ENCODE data around the gene BMP4.
"Not testable (repeated sequence)": the region's sequence is repeated elsewhere in the genome, so short reads cannot be mapped to it uniquely, and the experiment has no call there.

Gene BMP4

GRCh38 chr14:54000341-54000811 lies 43.8 kb upstream of the BMP4 start:
- no peaks in the 10 kb centered on the region for H3K9me3 ChIP-seq (ENCODE audit: severe bottlenecking)
- DNase-seq (ENCODE audit: low spot score) (no peak), ATAC-seq (ENCODE audit: low read depth) (peak; percentile 47; the same call in 1 of the 3 replicates)
- H3K36me3 ChIP-seq (ENCODE audit: low read depth): no peaks in the 10 kb centered on the region
- TF ChIP-seq CTCF (IDR thresholded peaks at IDR 0.05; ENCODE audit: poor library complexity, severe bottlenecking): no peak
- H3K4me1 ChIP-seq (ENCODE audit: insufficient read depth, poor library complexity, severe bottlenecking): peaks cover 22% of the 10 kb centered on the region
- H3K27ac ChIP-seq (ENCODE audit: poor library complexity, severe bottlenecking): peak overlapping the region; percentile 52
- H3K4me3 ChIP-seq (ENCODE audit: severe bottlenecking): no peak overlapping the region
- H3K27me3 ChIP-seq (ENCODE audit: insufficient read depth, poor library complexity, severe bottlenecking): no peaks in the 10 kb centered on the region

- H3K4me1 ChIP-seq (ENCODE audit: insufficient read depth, poor library complexity, severe bottlenecking): peaks cover 22% of the 10 kb centered on the region
- no peaks in the 10 kb centered on the region for H3K9me3 ChIP-seq (ENCODE audit: severe bottlenecking)
- H3K36me3 ChIP-seq (ENCODE audit: low read depth): no peaks in the 10 kb centered on the region
- ATAC-seq (ENCODE audit: low read depth) (peak; percentile 84), DNase-seq (ENCODE audit: low spot score) (no peak)
- TF ChIP-seq CTCF (IDR thresholded peaks at IDR 0.05; ENCODE audit: poor library complexity, severe bottlenecking): no peak
- H3K27me3 ChIP-seq (ENCODE audit: insufficient read depth, poor library complexity, severe bottlenecking): no peaks in the 10 kb centered on the region
- H3K27ac ChIP-seq (ENCODE audit: poor library complexity, severe bottlenecking): peak overlapping the region; percentile 52
- H3K4me3 ChIP-seq (ENCODE audit: severe bottlenecking): no peak overlapping the region
Observed at GRCh38 chr14:53999061-53999488, 42.5 kb upstream of the BMP4 start.

GRCh38 chr14:53996041-53996440 lies 39.4 kb upstream of the BMP4 start:
- no peak overlapping the region for H3K27ac ChIP-seq (ENCODE audit: poor library complexity, severe bottlenecking)
- H3K27me3 ChIP-seq (ENCODE audit: insufficient read depth, poor library complexity, severe bottlenecking): no peaks in the 10 kb centered on the region
- peaks cover 22% of the 10 kb centered on the region for H3K4me1 ChIP-seq (ENCODE audit: insufficient read depth, poor library complexity, severe bottlenecking)
- no peak for TF ChIP-seq CTCF (IDR thresholded peaks at IDR 0.05; ENCODE audit: poor library complexity, severe bottlenecking)
- H3K4me3 ChIP-seq (ENCODE audit: severe bottlenecking): no peak overlapping the region
- no peak for DNase-seq (ENCODE audit: low spot score)
- H3K9me3 ChIP-seq (ENCODE audit: severe bottlenecking): no peaks in the 10 kb centered on the region
- H3K36me3 ChIP-seq (ENCODE audit: low read depth): no peaks in the 10 kb centered on the region
- no peak for ATAC-seq (ENCODE audit: low read depth)

- no peak overlapping the region for H3K27ac ChIP-seq (ENCODE audit: poor library complexity, severe bottlenecking)
- TF ChIP-seq CTCF (IDR thresholded peaks at IDR 0.05; ENCODE audit: poor library complexity, severe bottlenecking): no peak
- ATAC-seq (ENCODE audit: low read depth) (peak; percentile 78), DNase-seq (ENCODE audit: low spot score) (no peak)
- no peaks in the 10 kb centered on the region for H3K27me3 ChIP-seq (ENCODE audit: insufficient read depth, poor library complexity, severe bottlenecking)
- H3K9me3 ChIP-seq (ENCODE audit: severe bottlenecking): no peaks in the 10 kb centered on the region
- no peaks in the 10 kb centered on the region for H3K36me3 ChIP-seq (ENCODE audit: low read depth)
- H3K4me1 ChIP-seq (ENCODE audit: insufficient read depth, poor library complexity, severe bottlenecking): peaks cover 5% of the 10 kb centered on the region
- peak overlapping the region; percentile 4 for H3K4me3 ChIP-seq (ENCODE audit: severe bottlenecking)
Observed at GRCh38 chr14:53993920-53994607, 37.4 kb upstream of the BMP4 start.

GRCh38 chr14:53990978-53991377 lies 34.4 kb upstream of the BMP4 start:
- Histone ChIP-seq H3K9me3 (ENCODE audit: severe bottlenecking) (no peaks in the 10 kb centered on the region), H3K27me3 (ENCODE audit: insufficient read depth, poor library complexity, severe bottlenecking) (no peaks in the 10 kb centered on the region), H3K4me1 (ENCODE audit: insufficient read depth, poor library complexity, severe bottlenecking) (peaks cover 3% of the 10 kb centered on the region), H3K27ac (ENCODE audit: poor library complexity, severe bottlenecking) (no peak overlapping the region), H3K4me3 (ENCODE audit: severe bottlenecking) (no peak overlapping the region), H3K36me3 (ENCODE audit: low read depth) (no peaks in the 10 kb centered on the region)
- TF ChIP-seq CTCF (IDR thresholded peaks at IDR 0.05; ENCODE audit: poor library complexity, severe bottlenecking): no peak
- ATAC-seq (ENCODE audit: low read depth): no peak
- no peak for DNase-seq (ENCODE audit: low spot score)

- not testable (repeated sequence) for H3K36me3 ChIP-seq (ENCODE audit: low read depth); H3K9me3 ChIP-seq (ENCODE audit: severe bottlenecking); H3K27ac ChIP-seq (ENCODE audit: poor library complexity, severe bottlenecking); H3K4me1 ChIP-seq (ENCODE audit: insufficient read depth, poor library complexity, severe bottlenecking); DNase-seq (ENCODE audit: low spot score); ATAC-seq (ENCODE audit: low read depth); H3K4me3 ChIP-seq (ENCODE audit: severe bottlenecking); H3K27me3 ChIP-seq (ENCODE audit: insufficient read depth, poor library complexity, severe bottlenecking)
Observed at GRCh38 chr14:53986718-53987117, 30.1 kb upstream of the BMP4 start.

- DNase-seq (ENCODE audit: low spot score); H3K36me3 ChIP-seq (ENCODE audit: low read depth): not testable (repeated sequence)
Observed at GRCh38 chr14:53984958-53985357, 28.3 kb upstream of the BMP4 start.

More at GRCh38 chr14:53984958-53985357, 28.3 kb upstream of the BMP4 start:
- not testable (repeated sequence) for H3K27ac ChIP-seq (ENCODE audit: poor library complexity, severe bottlenecking); ATAC-seq (ENCODE audit: low read depth); H3K4me3 ChIP-seq (ENCODE audit: severe bottlenecking); H3K9me3 ChIP-seq (ENCODE audit: severe bottlenecking); H3K4me1 ChIP-seq (ENCODE audit: insufficient read depth, poor library complexity, severe bottlenecking); H3K27me3 ChIP-seq (ENCODE audit: insufficient read depth, poor library complexity, severe bottlenecking)

All from RWPE2 (cell line).